ENCODE results near the gene EGFL8.

Gene EGFL8

GRCh38 chr6:32198345-32198696 lies 33.9 kb downstream of the EGFL8 start:
- no peak for TF ChIP-seq CTCF (IDR thresholded peaks at IDR 0.05; ENCODE audit: poor library complexity, severe bottlenecking)
- peaks cover 2% of the 10 kb centered on the region for H3K4me1 ChIP-seq (ENCODE audit: insufficient read depth, poor library complexity, severe bottlenecking)
- no peak overlapping the region for H3K4me3 ChIP-seq (ENCODE audit: severe bottlenecking)
- no peaks in the 10 kb centered on the region for H3K27me3 ChIP-seq (ENCODE audit: insufficient read depth, poor library complexity, severe bottlenecking)
- H3K36me3 ChIP-seq (ENCODE audit: low read depth): no peaks in the 10 kb centered on the region
- no peaks in the 10 kb centered on the region for H3K9me3 ChIP-seq (ENCODE audit: severe bottlenecking)
- DNase-seq (ENCODE audit: low spot score) (no peak), ATAC-seq (ENCODE audit: low read depth) (no peak)
- H3K27ac ChIP-seq (ENCODE audit: poor library complexity, severe bottlenecking): no peak overlapping the region

DNA sequence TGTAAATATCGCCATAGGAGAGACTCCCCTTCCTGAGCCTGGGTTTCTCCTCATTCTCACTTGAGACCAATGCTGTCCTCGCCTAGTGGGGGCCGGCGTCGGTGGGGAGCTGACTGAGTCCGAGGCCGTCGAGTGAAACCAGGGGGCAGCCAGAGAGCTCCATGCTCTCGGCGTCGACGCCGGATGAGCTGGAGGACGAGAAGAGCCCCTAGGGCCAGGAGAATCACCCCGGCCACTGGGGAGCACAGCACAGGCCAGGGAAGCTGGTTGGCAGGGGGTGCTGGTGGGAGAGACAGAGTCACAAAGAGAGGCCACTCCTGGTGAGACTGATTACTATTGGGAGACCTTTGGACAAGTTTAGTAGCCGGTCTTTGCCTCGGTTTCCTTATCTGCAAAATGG lies 34.5 kb downstream of the EGFL8 start:
- H3K4me3 ChIP-seq (ENCODE audit: severe bottlenecking): no peak overlapping the region
- H3K4me1 ChIP-seq (ENCODE audit: insufficient read depth, poor library complexity, severe bottlenecking): peaks cover 2% of the 10 kb centered on the region
- no peaks in the 10 kb centered on the region for H3K27me3 ChIP-seq (ENCODE audit: insufficient read depth, poor library complexity, severe bottlenecking)
- ATAC-seq (ENCODE audit: low read depth): no peak
- H3K9me3 ChIP-seq (ENCODE audit: severe bottlenecking): no peaks in the 10 kb centered on the region
- no peak for TF ChIP-seq CTCF (IDR thresholded peaks at IDR 0.05; ENCODE audit: poor library complexity, severe bottlenecking)
- no peaks in the 10 kb centered on the region for H3K36me3 ChIP-seq (ENCODE audit: low read depth)
- no peak overlapping the region for H3K27ac ChIP-seq (ENCODE audit: poor library complexity, severe bottlenecking)
- no peak for DNase-seq (ENCODE audit: low spot score)

- Histone ChIP-seq H3K9me3 (ENCODE audit: severe bottlenecking) (no peaks in the 10 kb centered on the region), H3K4me3 (ENCODE audit: severe bottlenecking) (no peak overlapping the region), H3K27ac (ENCODE audit: poor library complexity, severe bottlenecking) (no peak overlapping the region), H3K27me3 (ENCODE audit: insufficient read depth, poor library complexity, severe bottlenecking) (no peaks in the 10 kb centered on the region), H3K36me3 (ENCODE audit: low read depth) (no peaks in the 10 kb centered on the region), H3K4me1 (ENCODE audit: insufficient read depth, poor library complexity, severe bottlenecking) (no peaks in the 10 kb centered on the region)
- no peak for ATAC-seq (ENCODE audit: low read depth)
- no peak for TF ChIP-seq CTCF (IDR thresholded peaks at IDR 0.05; ENCODE audit: poor library complexity, severe bottlenecking)
- DNase-seq (ENCODE audit: low spot score): no peak
These were observed 36.5 kb downstream of the EGFL8 start for GRCh38 chr6:32200711-32201475.

GRCh38 chr6:32202186-32202585 lies 37.8 kb downstream of the EGFL8 start:
- Histone ChIP-seq H3K9me3 (ENCODE audit: severe bottlenecking) (no peaks in the 10 kb centered on the region), H3K4me3 (ENCODE audit: severe bottlenecking) (no peak overlapping the region), H3K36me3 (ENCODE audit: low read depth) (no peaks in the 10 kb centered on the region), H3K27me3 (ENCODE audit: insufficient read depth, poor library complexity, severe bottlenecking) (no peaks in the 10 kb centered on the region), H3K27ac (ENCODE audit: poor library complexity, severe bottlenecking) (no peak overlapping the region), H3K4me1 (ENCODE audit: insufficient read depth, poor library complexity, severe bottlenecking) (no peaks in the 10 kb centered on the region)
- no peak for TF ChIP-seq CTCF (IDR thresholded peaks at IDR 0.05; ENCODE audit: poor library complexity, severe bottlenecking)
- DNase-seq (ENCODE audit: low spot score) (no peak), ATAC-seq (ENCODE audit: low read depth) (no peak)

All from RWPE2 (cell line).